HG02938 (cell line): ENCODE measurements around the gene TSKU.
"Not testable (repeated sequence)": the region's sequence is repeated elsewhere in the genome, so short reads cannot be mapped to it uniquely, and the experiment has no call there.

ENCODE experiments used
- ATAC-seq: cut with Tn5 transposase; IDR thresholded peaks from one replicate; pipeline ENCODE4 v1.9.1; 2021; ENCODE audit warnings: mild to moderate bottlenecking, moderate library complexity; ENCODE audit not compliant: unreplicated experiment

The TSKU gene

GRCh38 chr11:76800466-76801200, 17.5 kb downstream of the TSKU start:
- no peak for ATAC-seq

GRCh38 chr11:76801225-76801624, 18.1 kb downstream of the TSKU start:
- no peak for ATAC-seq

DNA sequence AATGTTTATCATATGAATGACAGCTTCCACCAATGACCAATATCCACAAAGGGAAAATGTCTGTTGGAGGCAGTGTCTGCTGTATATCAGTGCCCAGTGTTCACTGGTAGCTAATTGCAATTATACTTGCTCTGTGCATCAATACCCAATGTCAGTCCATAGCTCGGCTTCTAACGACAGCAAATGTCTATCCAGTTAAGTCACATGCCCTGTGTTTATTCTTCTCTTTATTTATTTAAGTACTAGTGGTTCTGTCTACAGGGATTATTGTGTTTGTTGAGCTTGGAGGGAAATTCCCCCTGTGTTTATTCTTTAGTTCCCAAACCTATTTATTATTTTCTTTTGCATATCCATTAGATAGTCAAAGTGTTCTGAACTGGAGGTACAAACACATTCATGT, 18.6 kb downstream of the TSKU start:
- no peak for ATAC-seq

GRCh38 chr11:76802151-76802550, 19.0 kb downstream of the TSKU start:
- no peak for ATAC-seq

GRCh38 chr11:76802621-76803020, 19.5 kb downstream of the TSKU start:
- no peak for ATAC-seq

GRCh38 chr11:76803023-76803422, 19.9 kb downstream of the TSKU start:
- no peak for ATAC-seq

GRCh38 chr11:76803811-76804600, 20.9 kb downstream of the TSKU start:
- ATAC-seq: no peak

DNA sequence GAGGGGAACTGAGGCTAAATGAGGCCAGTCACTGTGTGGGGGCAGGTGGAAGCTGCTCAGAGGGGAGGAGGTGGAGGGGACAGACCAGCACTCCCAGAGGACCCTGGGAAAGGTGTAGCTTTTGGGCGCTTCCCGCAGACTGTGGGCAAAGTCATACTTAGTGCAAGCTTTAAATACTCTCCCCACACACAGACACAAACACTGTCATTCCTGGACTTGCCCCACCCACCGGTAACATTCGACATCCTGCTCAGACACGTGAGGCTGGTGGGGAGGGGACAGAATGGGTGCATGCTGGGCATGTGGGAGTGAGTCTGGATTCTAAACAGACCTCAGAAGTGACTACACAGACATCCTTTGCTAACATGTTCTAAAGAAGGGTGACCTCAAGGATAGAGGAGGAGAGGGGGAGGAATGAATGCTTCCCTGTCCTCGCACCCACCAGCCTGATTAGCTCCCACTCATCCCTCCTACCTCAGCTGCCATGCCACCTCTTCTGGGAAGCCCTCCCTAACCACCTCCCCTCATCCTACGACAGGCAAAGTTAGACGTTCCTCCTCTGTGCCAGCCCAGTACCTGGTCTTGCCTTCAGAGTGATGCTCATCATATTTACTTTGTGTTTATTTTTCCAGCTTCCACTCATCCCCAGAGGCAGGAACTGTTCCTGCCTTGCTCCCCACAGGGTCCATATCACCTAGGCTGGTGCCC, 22.2 kb downstream of the TSKU start:
- ATAC-seq: no peak

- no peak for ATAC-seq
Measured at GRCh38 chr11:76806131-76806530, 23.0 kb downstream of the TSKU start.

- no peak for ATAC-seq
Measured at GRCh38 chr11:76806608-76807205, 23.6 kb downstream of the TSKU start.

GRCh38 chr11:76807206-76807875, 24.2 kb downstream of the TSKU start:
- no peak for ATAC-seq

- ATAC-seq: no peak
Measured at GRCh38 chr11:76808171-76808570, 25.0 kb downstream of the TSKU start.

- no peak for ATAC-seq
Measured at GRCh38 chr11:76808996-76809395, 25.8 kb downstream of the TSKU start.

DNA sequence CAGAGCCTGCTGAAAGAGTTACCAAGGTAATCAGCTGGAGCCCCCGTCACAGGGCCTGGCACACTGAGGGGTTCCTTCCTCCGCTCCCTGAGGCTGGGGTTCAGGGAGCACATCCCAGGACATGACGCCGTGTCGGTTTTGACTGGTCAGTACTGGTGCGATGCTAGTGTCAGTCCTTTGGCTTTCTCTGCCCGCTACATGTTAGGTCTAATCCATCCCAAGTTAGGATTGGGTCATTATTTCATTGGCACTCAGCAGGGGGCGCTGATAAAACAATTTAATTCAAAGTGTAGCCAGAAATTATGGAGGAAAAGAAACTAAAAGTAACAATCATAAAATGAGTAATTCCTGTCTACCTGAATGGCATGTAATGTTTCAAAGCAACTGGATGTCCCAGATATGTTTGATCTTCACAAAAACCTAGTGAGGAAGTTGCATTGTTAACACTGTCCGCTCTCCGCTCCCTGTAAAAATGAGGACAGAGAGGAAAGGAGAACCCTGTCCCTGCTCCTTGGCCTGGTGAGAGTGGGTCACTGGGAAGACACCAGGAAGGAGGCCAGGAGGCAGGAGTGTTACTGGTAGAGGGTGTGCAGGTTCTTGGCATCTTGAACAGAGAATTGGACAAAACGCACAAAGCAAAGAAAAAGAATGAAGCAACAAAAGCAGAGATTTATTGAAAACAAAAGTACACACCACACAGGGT, 27.1 kb downstream of the TSKU start:
- no peak for ATAC-seq

GRCh38 chr11:76811259-76811658, 28.1 kb downstream of the TSKU start:
- ATAC-seq: no peak

GRCh38 chr11:76814414-76814813, 31.3 kb downstream of the TSKU start:
- ATAC-seq: no peak

GRCh38 chr11:76815678-76816077, 32.5 kb downstream of the TSKU start:
- not testable (repeated sequence) for ATAC-seq

DNA sequence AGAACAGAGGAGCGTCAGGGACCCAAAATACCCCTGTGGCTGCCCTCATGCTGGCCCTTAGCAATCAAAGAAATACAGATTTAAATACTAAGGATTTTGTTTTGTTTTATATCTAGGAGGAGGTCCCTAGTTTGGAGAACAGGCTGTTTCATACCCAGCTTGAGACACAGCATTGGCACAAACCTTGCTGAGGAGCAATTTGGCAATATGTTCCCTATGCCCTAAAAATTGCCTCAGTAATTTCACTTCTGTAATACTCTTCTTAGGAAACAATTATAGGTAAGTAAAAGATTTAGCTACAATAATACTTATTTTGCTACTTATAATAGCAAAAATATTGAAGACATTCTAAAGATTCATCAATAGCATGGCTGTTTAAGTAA, 37.0 kb downstream of the TSKU start:
- no peak for ATAC-seq

- ATAC-seq: not testable (repeated sequence)
Measured at GRCh38 chr11:76821396-76821795, 38.2 kb downstream of the TSKU start.

DNA sequence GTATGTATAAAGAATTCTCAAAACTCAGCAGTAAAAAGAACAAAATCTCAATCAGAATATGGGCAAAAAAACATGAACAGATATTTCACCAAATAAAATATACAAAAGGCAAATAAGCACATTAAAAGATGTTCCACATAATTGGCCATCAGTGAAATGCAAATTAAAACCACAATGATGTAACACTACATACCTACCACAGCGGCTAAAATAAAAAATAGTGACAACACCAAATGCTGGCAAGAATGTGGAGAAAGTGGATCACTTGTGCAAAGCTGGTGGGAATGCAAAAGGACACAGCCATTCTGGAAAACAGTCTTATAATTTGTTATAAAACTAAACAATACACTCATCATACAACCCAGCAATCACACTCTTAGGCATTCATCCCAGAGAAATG, 39.2 kb downstream of the TSKU start:
- ATAC-seq: no peak
